ENCODE measurements around the gene PTPN9. TPM values are rescaled to one million over a fixed set of nuclear protein-coding genes. Genes with fewer than 3 reads are reported as not detected.

The PTPN9 gene
- total and polyA plus RNA-seq, 12 donors, result 5.9 to 28.5 (median 19.3) TPM

DNA sequence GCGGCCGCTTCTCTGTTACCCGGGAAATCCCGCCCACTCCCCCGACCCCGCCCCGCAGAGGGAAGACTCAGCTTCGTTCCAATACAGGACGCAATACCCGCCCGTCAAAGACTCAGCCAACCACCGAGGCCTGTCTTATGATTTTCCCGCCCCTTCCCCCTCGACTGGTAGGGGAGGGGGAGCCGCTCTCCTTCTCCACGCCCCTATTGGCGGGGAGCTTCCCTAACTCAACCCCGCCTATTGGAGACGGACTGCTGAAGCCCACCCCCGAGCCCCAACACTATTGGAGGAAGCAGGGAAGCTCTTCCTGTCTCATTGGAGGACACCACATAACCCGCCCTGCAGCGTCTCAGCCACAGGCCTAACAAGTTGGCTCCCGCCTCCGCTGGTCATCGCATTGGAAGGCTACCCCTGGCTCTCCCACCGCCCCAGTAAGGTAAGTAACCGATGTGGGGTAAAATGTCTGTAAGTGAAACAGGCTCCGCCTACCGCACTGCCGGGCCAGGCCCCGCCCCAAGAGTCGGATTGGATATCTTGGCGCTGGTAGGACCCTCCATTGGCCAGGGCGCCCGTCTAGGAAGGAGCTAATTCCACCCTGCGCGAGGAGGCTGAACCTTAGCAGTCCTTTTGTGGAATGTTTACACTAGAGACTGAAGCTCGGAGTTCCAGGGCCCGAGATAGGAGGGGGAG, 127.3 kb downstream of the PTPN9 start, which contains the start of gene SIN3A:
SIN3A (minus strand) TSS at position 17 of the 690 bp plus-strand sequence. CDS start 21,315 bp downstream, outside the sequence.
- intact Hi-C loops (cut with DNase I), result loop anchor here in 1 of 2 donors (10.0 kb wide), 1 partner anchor 63 kb away; no protein-coding TSS in a partner anchor
- H3K27ac ChIP-seq, result peak within 1 kb of the TSS; percentile 92 to 98 (median 98)
- 0 to 2% (median 1%) methylated on average over 19 to 39 of the region's 39 CpGs for WGBS, 4 donors

DNA sequence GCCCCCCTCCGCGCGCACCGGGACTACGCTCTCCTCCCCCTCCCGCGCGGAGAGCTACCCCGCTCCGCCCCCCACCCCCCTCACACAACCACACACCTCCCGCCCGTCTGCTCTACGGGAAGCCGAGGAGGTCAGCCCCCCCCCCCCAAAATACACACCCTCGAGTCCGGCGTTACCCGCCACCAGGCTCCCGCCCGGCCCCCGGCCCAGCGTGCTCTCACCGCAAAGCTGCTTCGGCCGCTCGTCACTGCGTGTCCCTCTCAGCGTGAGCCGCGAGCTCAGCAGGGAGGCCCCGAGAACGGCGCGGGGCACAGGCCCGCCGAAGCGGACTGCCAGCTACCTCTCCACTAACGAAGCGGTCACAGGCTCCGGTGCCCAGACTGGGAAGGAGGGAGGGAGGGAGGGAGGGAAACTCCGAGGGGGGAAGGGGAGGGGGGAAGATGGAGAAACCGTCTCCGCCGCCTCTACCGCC, 127.9 kb downstream of the PTPN9 start:
- Histone ChIP-seq H3K36me3 (replicated peaks in 1 of 2) (no peaks in the 10 kb centered on the region), H3K4me1 (replicated peaks in 1 of 2) (peaks cover 21 to 35% of the 10 kb centered on the region in 2 donors), H3K4me3 (peak overlapping the region in 3 of 4 donors; percentile 77 to 96 (median 93)), H3K27ac (peak overlapping the region; percentile 92 to 98 (median 94)), H3K27me3 (no peaks in the 10 kb centered on the region), H3K9me3 (replicated peaks in 1 of 3) (no peaks in the 10 kb centered on the region)
- DNase-seq, result no peak
- TF ChIP-seq, protein P1, sequence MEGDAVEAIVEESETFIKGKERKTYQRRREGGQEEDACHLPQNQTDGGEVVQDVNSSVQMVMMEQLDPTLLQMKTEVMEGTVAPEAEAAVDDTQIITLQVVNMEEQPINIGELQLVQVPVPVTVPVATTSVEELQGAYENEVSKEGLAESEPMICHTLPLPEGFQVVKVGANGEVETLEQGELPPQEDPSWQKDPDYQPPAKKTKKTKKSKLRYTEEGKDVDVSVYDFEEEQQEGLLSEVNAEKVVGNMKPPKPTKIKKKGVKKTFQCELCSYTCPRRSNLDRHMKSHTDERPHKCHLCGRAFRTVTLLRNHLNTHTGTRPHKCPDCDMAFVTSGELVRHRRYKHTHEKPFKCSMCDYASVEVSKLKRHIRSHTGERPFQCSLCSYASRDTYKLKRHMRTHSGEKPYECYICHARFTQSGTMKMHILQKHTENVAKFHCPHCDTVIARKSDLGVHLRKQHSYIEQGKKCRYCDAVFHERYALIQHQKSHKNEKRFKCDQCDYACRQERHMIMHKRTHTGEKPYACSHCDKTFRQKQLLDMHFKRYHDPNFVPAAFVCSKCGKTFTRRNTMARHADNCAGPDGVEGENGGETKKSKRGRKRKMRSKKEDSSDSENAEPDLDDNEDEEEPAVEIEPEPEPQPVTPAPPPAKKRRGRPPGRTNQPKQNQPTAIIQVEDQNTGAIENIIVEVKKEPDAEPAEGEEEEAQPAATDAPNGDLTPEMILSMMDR (IDR thresholded peaks at IDR 0.05), result no peak
- peak in 1 of 2 donors; percentile 23 for TF ChIP-seq POLR2A (IDR thresholded peaks at IDR 0.05)
- 0 to 1% (median 1%) methylated on average over 4 to 42 of the region's 45 CpGs for WGBS, 4 donors
- intact Hi-C loops (cut with DNase I), result loop anchor here in 1 of 2 donors (10.0 kb wide), 1 partner anchor 64 kb away; no protein-coding TSS in a partner anchor

More for the DNA sequence above, 127.3 kb downstream of the PTPN9 start, which contains the start of gene SIN3A:
- TF ChIP-seq POLR2A (IDR thresholded peaks at IDR 0.05), result peak in 1 of 2 donors; percentile 93
- TF ChIP-seq, protein P1 (IDR thresholded peaks at IDR 0.05), result no peak
- Histone ChIP-seq H3K36me3 (replicated peaks in 1 of 2) (no peaks in the 10 kb centered on the region), H3K9me3 (replicated peaks in 1 of 3) (no peaks in the 10 kb centered on the region), H3K27me3 (no peaks in the 10 kb centered on the region), H3K4me1 (replicated peaks in 1 of 2) (peaks cover 24 to 40% of the 10 kb centered on the region in 2 donors), H3K4me3 (peak within 1 kb of the TSS; percentile 31 to 96 (median 85))
- peak; percentile 99 to 100 (median 100) for DNase-seq

DNA sequence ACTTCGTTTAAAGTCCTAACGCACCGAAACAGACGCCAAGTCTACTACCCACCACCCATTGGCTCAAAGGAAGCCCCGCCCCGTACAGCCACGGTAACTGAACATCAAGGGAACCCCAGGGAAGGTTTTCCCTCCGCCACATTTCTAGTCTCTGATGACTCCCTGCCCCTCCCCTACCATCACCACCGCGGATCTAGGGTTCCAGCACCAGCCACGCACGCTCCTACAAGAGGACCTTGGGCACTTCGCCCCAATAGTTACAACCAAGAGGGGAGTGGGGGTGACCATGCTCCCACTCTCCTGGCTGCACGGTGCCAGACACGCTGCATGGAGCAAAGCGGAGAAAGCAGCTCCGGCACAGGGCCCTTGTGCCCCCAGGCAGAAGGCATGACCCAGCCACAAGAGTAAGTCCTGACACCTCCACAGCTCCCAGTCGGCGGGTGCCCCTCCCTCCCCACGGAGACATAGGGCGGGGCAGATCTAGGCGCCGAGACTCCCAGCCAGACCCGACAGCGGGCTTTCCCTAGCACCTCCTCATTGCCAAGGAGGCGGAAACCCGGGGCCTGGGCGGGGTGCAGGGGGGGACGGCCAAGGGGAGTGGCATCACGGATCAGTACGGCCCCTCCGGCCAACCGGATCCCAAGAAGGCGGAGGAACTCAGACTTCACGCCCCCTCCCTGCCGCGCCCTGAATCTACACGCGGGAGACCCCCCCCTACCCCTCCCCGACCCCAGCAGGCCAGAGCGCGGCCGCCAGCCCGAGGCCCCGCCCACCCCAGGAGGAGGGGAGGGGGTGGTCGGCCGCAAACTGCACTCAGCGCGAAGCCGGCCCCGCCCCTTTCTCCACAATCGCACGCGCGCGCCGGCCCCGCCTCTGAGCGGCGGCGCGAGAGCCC, 128.6 kb downstream of the PTPN9 start:
- peak in 1 of 2 donors; percentile 54 for TF ChIP-seq POLR2A (IDR thresholded peaks at IDR 0.05)
- TF ChIP-seq, protein P1 (IDR thresholded peaks at IDR 0.05), result no peak
- WGBS, 4 donors, result 0 to 1% (median 1%) methylated on average over 15 to 61 of the region's 62 CpGs
- Histone ChIP-seq H3K4me3 (peak overlapping the region; percentile 14 to 96 (median 54)), H3K9me3 (replicated peaks in 1 of 3) (no peaks in the 10 kb centered on the region), H3K4me1 (replicated peaks in 1 of 2) (peaks cover 19 to 33% of the 10 kb centered on the region in 2 donors), H3K36me3 (replicated peaks in 1 of 2) (no peaks in the 10 kb centered on the region), H3K27me3 (no peaks in the 10 kb centered on the region), H3K27ac (peak overlapping the region; percentile 51 to 98 (median 94))
- DNase-seq, result peak; percentile 97 to 99 (median 98)
- intact Hi-C loops (cut with DNase I), result loop anchor here in 1 of 2 donors (10.0 kb wide), 1 partner anchor 64 kb away; no protein-coding TSS in a partner anchor
